T-helper 22 cell (primary cell): ENCODE data around the gene MICAL3.

Source experiments
- DNase-seq: peaks from one replicate; pipeline ENCODE4 v3.0.0-alpha.2; 2020; ENCODE audit warnings: low read depth

MICAL3 gene

GRCh38 chr22:17754233-17754925 is 270.0 kb downstream of the MICAL3 start:
- DNase-seq: no peak

DNA sequence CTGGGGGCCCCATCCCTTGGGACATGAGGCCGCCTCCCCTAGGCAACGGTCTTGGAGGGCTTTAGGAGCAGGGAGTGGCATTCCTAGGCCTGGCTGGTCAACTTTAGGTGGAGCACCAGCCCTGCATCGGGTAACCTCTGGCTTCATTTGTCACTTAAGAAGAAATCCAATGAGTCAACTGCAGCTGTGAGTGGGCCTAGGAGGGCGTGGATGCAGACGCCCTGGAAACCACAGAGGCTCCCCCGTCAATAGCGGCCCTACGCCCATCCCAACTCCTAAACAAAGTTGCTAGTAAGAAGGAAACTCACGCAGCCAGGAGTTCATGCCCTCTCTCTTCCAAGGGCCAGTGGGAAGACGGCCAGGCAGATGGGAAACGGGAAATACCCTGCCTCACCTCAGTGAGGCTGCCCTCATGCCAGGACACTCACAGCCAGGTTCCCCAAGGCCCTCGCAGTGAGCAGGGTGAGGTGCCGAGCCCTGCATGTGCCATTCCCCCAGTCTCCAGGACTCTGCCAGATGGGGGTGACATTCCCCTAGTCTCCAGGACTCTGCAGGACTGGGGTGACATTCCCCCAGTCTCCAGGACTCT is 270.9 kb downstream of the MICAL3 start:
- DNase-seq: no peak

DNA sequence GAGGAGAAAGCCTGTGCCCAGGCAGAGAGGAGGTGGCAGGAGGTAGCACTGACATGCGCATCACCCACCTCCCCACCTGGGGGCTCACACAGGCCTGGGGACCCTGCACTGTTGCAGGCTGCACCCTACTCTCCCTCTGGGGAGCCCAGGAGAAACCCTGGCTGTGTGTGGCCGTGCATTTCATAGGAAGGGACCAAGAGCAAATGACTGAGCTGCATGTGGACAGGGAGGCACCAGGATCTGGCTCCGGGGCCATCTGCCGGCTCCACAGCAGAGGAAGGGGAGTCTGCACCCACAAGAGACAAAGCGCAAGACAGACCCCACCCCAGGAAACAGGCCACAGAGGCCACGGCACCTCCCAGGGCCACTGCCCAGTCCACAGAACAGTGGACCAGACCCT is 272.8 kb downstream of the MICAL3 start:
- DNase-seq: no peak

- DNase-seq: no peak
Observed at GRCh38 chr22:17749605-17750395, 274.6 kb downstream of the MICAL3 start.

GRCh38 chr22:17748555-17749353 is 275.6 kb downstream of the MICAL3 start:
- no peak for DNase-seq

- no peak for DNase-seq
Observed at GRCh38 chr22:17746916-17747315, 277.4 kb downstream of the MICAL3 start.

GRCh38 chr22:17744430-17744829 is 279.9 kb downstream of the MICAL3 start:
- DNase-seq: no peak

DNA sequence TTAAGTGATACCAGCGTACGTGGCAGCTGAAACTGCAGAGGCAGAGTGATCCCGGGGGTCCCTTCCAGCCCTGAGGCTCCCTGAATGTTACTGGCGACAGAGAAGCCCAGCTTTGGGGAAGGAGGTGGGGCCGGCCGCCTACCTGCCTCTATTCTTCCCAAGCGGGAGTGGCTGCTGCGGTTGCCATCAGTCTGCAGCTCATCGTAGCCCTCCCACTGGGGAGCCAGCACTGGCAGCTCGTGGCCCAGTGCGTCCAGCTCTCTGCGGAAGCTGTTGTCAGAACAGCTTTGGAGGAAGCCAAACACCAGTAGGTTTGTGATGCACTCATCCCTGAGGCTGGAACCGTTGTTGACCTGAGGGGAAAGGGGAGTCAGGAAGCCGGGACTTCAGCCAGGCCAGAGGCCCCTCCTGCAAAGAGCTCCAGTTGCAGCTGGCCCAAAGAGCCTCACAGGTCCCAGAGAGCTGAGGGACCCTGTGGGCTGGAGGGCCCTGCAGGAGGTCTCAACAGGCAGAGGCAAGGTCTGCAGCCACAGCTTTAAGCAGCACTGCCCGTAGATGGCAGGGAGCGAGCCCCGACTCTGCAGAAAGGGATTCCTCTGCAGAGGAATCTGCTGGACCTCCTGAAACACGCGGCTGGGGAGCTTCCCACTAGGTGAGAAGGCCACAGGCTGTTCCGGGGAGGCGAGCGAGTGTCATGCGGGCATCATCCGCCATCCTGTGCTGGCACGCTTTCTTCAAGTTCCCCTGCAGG is 280.5 kb downstream of the MICAL3 start:
- DNase-seq: no peak

- peak; percentile 32 for DNase-seq
Observed at GRCh38 chr22:17742527-17742902, 281.8 kb downstream of the MICAL3 start.

DNA sequence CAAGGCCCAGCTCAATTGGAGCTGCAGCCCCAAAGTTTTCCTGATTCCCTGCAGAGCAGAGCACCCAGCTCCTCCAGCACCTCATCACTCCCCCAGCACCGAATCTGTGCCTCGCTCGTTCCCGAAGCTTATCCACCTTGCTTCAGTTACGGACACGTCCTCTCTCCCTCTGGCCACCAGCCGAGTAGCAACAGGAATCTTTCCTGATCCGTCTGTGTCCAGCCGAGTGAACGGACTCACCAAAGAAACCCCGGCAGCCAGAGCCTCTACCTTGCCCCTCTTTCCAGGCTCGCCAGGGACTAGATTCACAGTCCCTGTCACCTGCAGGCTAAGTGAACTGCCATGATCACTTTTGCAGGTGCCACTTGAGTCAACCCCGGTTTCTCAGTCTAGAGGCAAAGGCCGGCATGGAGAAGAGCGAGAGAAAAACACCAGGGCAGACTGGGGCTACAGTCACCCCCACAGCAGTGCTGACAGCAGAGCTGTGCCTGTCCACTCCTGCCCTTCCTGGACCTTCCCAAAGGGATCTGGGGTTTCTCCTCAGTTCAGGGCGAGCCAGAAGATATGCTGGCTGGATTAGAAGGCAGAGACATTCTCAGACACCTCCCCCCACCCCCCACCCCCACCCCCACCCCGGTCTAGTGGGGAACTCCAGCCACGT is 282.4 kb downstream of the MICAL3 start:
- no peak for DNase-seq

GRCh38 chr22:17739196-17739975 is 285.0 kb downstream of the MICAL3 start:
- DNase-seq: no peak

DNA sequence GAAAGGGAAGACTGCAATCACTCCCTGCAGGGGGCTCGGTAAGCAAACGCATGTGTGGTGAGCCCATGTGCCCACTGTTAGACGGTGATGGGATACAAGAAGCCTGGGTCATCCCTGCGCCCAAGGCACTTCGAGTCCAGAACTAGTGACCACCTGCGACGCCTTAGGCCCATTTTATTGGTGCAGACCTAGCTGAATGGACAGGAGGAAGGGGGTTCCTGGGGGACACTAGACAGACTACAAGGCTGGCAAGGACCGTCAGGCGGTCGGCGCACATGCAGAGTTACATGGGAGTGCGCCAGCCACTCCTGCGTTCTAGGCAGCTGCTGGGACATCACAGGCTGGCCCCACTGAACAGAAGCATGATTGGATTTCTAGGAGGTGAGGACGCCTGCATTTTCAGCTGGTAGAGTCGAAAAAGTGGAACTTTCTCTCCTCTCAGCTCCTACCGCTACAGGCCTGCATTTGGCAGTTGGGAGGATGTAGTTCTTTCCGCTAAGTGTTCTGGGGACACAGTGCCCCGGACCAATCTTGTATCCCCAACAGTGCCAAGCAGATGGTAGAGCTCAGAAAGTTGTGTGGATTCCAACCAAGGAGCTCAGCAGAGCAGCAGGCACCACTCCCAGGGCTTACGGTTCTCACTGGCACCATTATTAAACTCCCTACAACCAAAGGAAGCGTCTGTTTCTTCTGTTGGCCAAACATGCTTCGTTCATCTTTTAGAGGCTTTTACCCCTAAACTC is 285.8 kb downstream of the MICAL3 start:
- no peak for DNase-seq
